ENCODE results near the gene WFDC1. TPM values are rescaled to one million over a fixed set of nuclear protein-coding genes. Genes with fewer than 3 reads are reported as not detected.

Gene WFDC1
- total and polyA plus RNA-seq, 2 of the 4 experiments (the other 2 are of a cell fraction), result 4.7 to 6.8 TPM

GRCh38 chr16:84318091-84318975 is 23.7 kb downstream of the WFDC1 start:
- dilution Hi-C loops (cut with HindIII; ENCODE audit: low sequenced_read_pairs, unreplicated experiment), result no loop called here
- intact Hi-C loops (cut with micrococcal nuclease), result no loop called here
- no peak overlapping the region for H3K4ac ChIP-seq (ENCODE audit: low read depth, low read length)
- no peaks in the 10 kb centered on the region for H3K9me1 ChIP-seq (ENCODE audit: insufficient read depth, low read length)
- no peaks in the 10 kb centered on the region for H4K20me1 ChIP-seq (ENCODE audit: insufficient read depth, low read length)
- no peak overlapping the region for H3K18ac ChIP-seq (ENCODE audit: low read depth, low read length)
- H2BK15ac ChIP-seq (ENCODE audit: low read depth, low read length), result no peak overlapping the region
- no peak overlapping the region for H2AFZ ChIP-seq (replicated peaks; ENCODE audit: low read length, poor library complexity)
- H3K4me3 ChIP-seq (ENCODE audit: insufficient read depth, low read depth, low read length), result no peak overlapping the region
- no peak overlapping the region for H4K91ac ChIP-seq (ENCODE audit: insufficient read depth, low read depth, low read length)
- in situ Hi-C loops (cut with MboI; ENCODE audit: low sequenced_read_pairs), result no loop called here
- no peak overlapping the region for H3K27ac ChIP-seq (ENCODE audit: insufficient read depth, low read length)
- H2BK120ac ChIP-seq (ENCODE audit: low read depth, low read length), result no peak overlapping the region
- TF ChIP-seq NFE2L2 (IDR thresholded peaks at IDR 0.05; ENCODE audit: low read depth, low read length) (no peak), RCOR1 (IDR thresholded peaks at IDR 0.05; ENCODE audit: insufficient replicate concordance, low read length) (no peak), MAZ (IDR thresholded peaks at IDR 0.05; ENCODE audit: borderline replicate concordance, low read depth, low read length) (no peak), MXI1 (IDR thresholded peaks at IDR 0.05; ENCODE audit: borderline replicate concordance, low read depth, low read length) (no peak), USF2 (IDR thresholded peaks at IDR 0.05; ENCODE audit: low read depth, low read length) (no peak), CEBPB (IDR thresholded peaks at IDR 0.05; ENCODE audit: low read depth, low read length) (no peak)
- no peak overlapping the region for H3K9ac ChIP-seq (ENCODE audit: low read depth, low read length)
- ChIA-PET POLR2A (ENCODE audit: unreplicated experiment) (no interaction called here), CTCF (no interaction called here)
- no peaks in the 10 kb centered on the region; a peak in 2 of 4 replicates for H3K79me1 ChIP-seq (ENCODE audit: low read depth in 1 of 2, low read length in 2 of 2)
- no peak overlapping the region for H2AK5ac ChIP-seq (ENCODE audit: low read depth, low read length)
- ATAC-seq (ENCODE audit: low read depth), result no peak
- no peak overlapping the region for H3K4me2 ChIP-seq (ENCODE audit: low read depth, low read length)
- H3K27me3 ChIP-seq (ENCODE audit: control insufficient read depth, insufficient read depth, low read length), result no peaks in the 10 kb centered on the region
- no TSS peak for BruUV-seq (replicated peaks)
- WGBS, 2 experiments (ENCODE audit: extremely low coverage in 2 of 2, insufficient read length in 1 of 2), result 75% methylated on average over 10 of the region's 19 CpGs; no CpG with 5 or more reads in 1 of the 2 experiments
- H4K5ac ChIP-seq (ENCODE audit: low read depth, low read length), result no peak overlapping the region
- H2AK9ac ChIP-seq (replicated peaks; ENCODE audit: low read depth, low read length, poor library complexity), result no peak overlapping the region
- peaks cover 26% of the 10 kb centered on the region for H3K36me3 ChIP-seq (ENCODE audit: control insufficient read depth, insufficient read depth, low read length)
- no peak for DNase-seq
- H2BK20ac ChIP-seq (ENCODE audit: low read depth, low read length), result no peak overlapping the region
- H3K56ac ChIP-seq (ENCODE audit: extremely low read depth, insufficient read depth, low read length), result no peak overlapping the region
- H3K23ac ChIP-seq (ENCODE audit: low read depth, low read length), result no peak overlapping the region
- H3K9me3 ChIP-seq (ENCODE audit: control insufficient read depth, insufficient read depth, low read length), result peaks cover 4% of the 10 kb centered on the region
- no peak overlapping the region for H3K14ac ChIP-seq (replicated peaks; ENCODE audit: low read depth, low read length)
- no peaks in the 10 kb centered on the region; the same call in 1 of the 2 replicates for H3K4me1 ChIP-seq (ENCODE audit: control insufficient read depth, insufficient read depth, low read length)
- H2BK5ac ChIP-seq (ENCODE audit: low read depth, low read length, poor library complexity, severe bottlenecking), result no peak overlapping the region
- no peak overlapping the region for H4K8ac ChIP-seq (ENCODE audit: low read depth in 2 of 2, low read length in 2 of 2)

Measured in IMR-90 (cell line).